ENCODE results near the gene TTC32. TPM values are rescaled to one million over a fixed set of nuclear protein-coding genes. Genes with fewer than 3 reads are reported as not detected.
"Not testable (repeated sequence)": the region's sequence is repeated elsewhere in the genome, so short reads cannot be mapped to it uniquely, and the experiment has no call there.

Gene TTC32
- total RNA-seq: 42.2 TPM

GRCh38 chr2:19901442-19902215, at the start of gene TTC32:
TTC32 (minus strand) TSS chr2:19901983; CDS start chr2:19901854, 129 bp downstream.
- Histone ChIP-seq H3K4me3 (ENCODE audit: low read length) (peak within 1 kb of the TSS; percentile 87), H3K27me3 (ENCODE audit: insufficient read depth, low read length) (no peaks in the 10 kb centered on the region), H3K4me1 (ENCODE audit: insufficient read depth, low read length) (peaks cover 21% of the 10 kb centered on the region), H3K9me3 (ENCODE audit: low read depth, low read length) (no peaks in the 10 kb centered on the region)

GRCh38 chr2:19949071-19949470, 47.3 kb upstream of the TTC32 start:
- Histone ChIP-seq H3K4me3 (ENCODE audit: low read length) (no peak overlapping the region), H3K4me1 (ENCODE audit: insufficient read depth, low read length) (no peaks in the 10 kb centered on the region), H3K27me3 (ENCODE audit: insufficient read depth, low read length) (no peaks in the 10 kb centered on the region), H3K9me3 (ENCODE audit: low read depth, low read length) (no peaks in the 10 kb centered on the region)

GRCh38 chr2:19947184-19947940, 45.6 kb upstream of the TTC32 start:
- no peaks in the 10 kb centered on the region for H3K9me3 ChIP-seq (ENCODE audit: low read depth, low read length)
- H3K4me3 ChIP-seq (ENCODE audit: low read length): no peak overlapping the region
- H3K4me1 ChIP-seq (ENCODE audit: insufficient read depth, low read length): no peaks in the 10 kb centered on the region
- no peaks in the 10 kb centered on the region for H3K27me3 ChIP-seq (ENCODE audit: insufficient read depth, low read length)

GRCh38 chr2:19944205-19944845, 42.5 kb upstream of the TTC32 start:
- H3K27me3 ChIP-seq (ENCODE audit: insufficient read depth, low read length): no peaks in the 10 kb centered on the region
- no peaks in the 10 kb centered on the region for H3K4me1 ChIP-seq (ENCODE audit: insufficient read depth, low read length)
- no peaks in the 10 kb centered on the region for H3K9me3 ChIP-seq (ENCODE audit: low read depth, low read length)
- no peak overlapping the region for H3K4me3 ChIP-seq (ENCODE audit: low read length)

GRCh38 chr2:19943189-19943588, 41.4 kb upstream of the TTC32 start:
- no peaks in the 10 kb centered on the region for H3K9me3 ChIP-seq (ENCODE audit: low read depth, low read length)
- no peaks in the 10 kb centered on the region for H3K27me3 ChIP-seq (ENCODE audit: insufficient read depth, low read length)
- H3K4me1 ChIP-seq (ENCODE audit: insufficient read depth, low read length): no peaks in the 10 kb centered on the region
- no peak overlapping the region for H3K4me3 ChIP-seq (ENCODE audit: low read length)

DNA sequence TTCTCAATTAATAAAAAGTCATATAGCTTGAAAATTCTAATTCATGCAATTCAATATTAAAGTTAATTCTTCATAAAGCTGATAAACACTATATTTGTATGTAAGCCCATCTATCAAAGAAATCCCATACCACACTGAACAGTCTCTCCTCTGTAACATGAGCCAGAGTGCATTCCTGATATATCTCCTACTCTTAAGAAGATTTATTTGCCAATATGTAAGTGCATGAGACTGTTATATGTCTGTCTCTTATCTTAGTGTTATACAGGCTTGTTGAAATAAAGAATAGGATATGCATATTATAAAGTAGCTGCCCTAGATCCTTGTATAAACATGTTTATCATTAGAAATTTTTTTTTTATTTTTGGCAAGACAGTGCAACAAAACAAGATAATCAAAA, 40.4 kb upstream of the TTC32 start:
- no peak overlapping the region for H3K4me3 ChIP-seq (ENCODE audit: low read length)
- no peaks in the 10 kb centered on the region for H3K4me1 ChIP-seq (ENCODE audit: insufficient read depth, low read length)

GRCh38 chr2:19937004-19937403, 35.2 kb upstream of the TTC32 start:
- Histone ChIP-seq H3K4me1 (ENCODE audit: insufficient read depth, low read length) (no peaks in the 10 kb centered on the region), H3K9me3 (ENCODE audit: low read depth, low read length) (no peaks in the 10 kb centered on the region), H3K27me3 (ENCODE audit: insufficient read depth, low read length) (no peaks in the 10 kb centered on the region), H3K4me3 (ENCODE audit: low read length) (no peak overlapping the region)

More for the DNA sequence above, 40.4 kb upstream of the TTC32 start:
- Histone ChIP-seq H3K9me3 (ENCODE audit: low read depth, low read length) (no peaks in the 10 kb centered on the region), H3K27me3 (ENCODE audit: insufficient read depth, low read length) (no peaks in the 10 kb centered on the region)

GRCh38 chr2:19936203-19936602, 34.4 kb upstream of the TTC32 start:
- H3K9me3 ChIP-seq (ENCODE audit: low read depth, low read length): no peaks in the 10 kb centered on the region
- H3K27me3 ChIP-seq (ENCODE audit: insufficient read depth, low read length): no peaks in the 10 kb centered on the region
- no peak overlapping the region for H3K4me3 ChIP-seq (ENCODE audit: low read length)
- no peaks in the 10 kb centered on the region for H3K4me1 ChIP-seq (ENCODE audit: insufficient read depth, low read length)

- Histone ChIP-seq H3K9me3 (ENCODE audit: low read depth, low read length) (peaks cover 5% of the 10 kb centered on the region), H3K27me3 (ENCODE audit: insufficient read depth, low read length) (no peaks in the 10 kb centered on the region), H3K4me1 (ENCODE audit: insufficient read depth, low read length) (no peaks in the 10 kb centered on the region), H3K4me3 (ENCODE audit: low read length) (no peak overlapping the region)
Measured at GRCh38 chr2:19933351-19933981, 31.7 kb upstream of the TTC32 start.

DNA sequence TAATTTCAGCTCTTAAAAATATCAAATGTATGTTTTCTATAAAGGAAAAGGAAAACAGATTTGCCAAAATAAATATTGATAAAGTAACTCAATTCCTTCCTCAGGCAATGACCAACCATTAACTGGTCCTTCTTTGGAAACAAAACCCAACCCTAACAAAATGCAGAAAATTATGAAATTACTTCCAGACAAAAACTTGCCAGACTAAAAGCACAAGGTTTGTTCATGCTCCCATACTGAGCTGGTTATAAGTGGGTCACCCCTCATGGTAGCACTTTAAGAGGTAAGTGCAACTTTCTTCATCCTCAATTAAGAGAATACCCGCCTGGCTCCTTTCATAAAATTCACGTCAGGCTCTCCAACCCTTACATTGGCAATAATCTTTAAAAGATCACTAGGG, 31.1 kb upstream of the TTC32 start:
- H3K27me3 ChIP-seq (ENCODE audit: insufficient read depth, low read length): no peaks in the 10 kb centered on the region
- peaks cover 10% of the 10 kb centered on the region for H3K9me3 ChIP-seq (ENCODE audit: low read depth, low read length)
- H3K4me1 ChIP-seq (ENCODE audit: insufficient read depth, low read length): no peaks in the 10 kb centered on the region
- no peak overlapping the region for H3K4me3 ChIP-seq (ENCODE audit: low read length)

DNA sequence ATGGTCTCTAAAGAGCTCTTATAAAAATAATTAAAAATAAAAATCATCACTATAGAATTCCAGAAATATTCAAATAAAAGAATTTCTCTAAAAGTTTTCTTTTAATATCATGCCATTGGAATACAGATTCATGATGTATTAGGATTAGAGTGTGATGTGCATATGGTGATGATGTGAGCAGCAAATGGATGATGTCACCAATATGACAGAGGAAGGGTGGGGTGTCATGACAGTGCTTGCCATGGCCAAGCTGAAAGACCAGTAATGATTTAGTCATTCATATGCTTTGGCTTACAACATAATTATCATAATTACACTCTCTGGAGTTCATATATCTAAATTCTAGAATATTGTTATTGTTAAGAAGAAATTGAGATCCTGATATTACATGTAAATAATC, 27.4 kb upstream of the TTC32 start:
- peaks cover 17% of the 10 kb centered on the region for H3K9me3 ChIP-seq (ENCODE audit: low read depth, low read length)
- no peak overlapping the region for H3K4me3 ChIP-seq (ENCODE audit: low read length)
- H3K27me3 ChIP-seq (ENCODE audit: insufficient read depth, low read length): no peaks in the 10 kb centered on the region
- H3K4me1 ChIP-seq (ENCODE audit: insufficient read depth, low read length): no peaks in the 10 kb centered on the region

GRCh38 chr2:19927816-19928215, 26.0 kb upstream of the TTC32 start:
- H3K9me3 ChIP-seq (ENCODE audit: low read depth, low read length): peaks cover 17% of the 10 kb centered on the region
- not testable (repeated sequence) for H3K27me3 ChIP-seq (ENCODE audit: insufficient read depth, low read length); H3K4me3 ChIP-seq (ENCODE audit: low read length); H3K4me1 ChIP-seq (ENCODE audit: insufficient read depth, low read length)

DNA sequence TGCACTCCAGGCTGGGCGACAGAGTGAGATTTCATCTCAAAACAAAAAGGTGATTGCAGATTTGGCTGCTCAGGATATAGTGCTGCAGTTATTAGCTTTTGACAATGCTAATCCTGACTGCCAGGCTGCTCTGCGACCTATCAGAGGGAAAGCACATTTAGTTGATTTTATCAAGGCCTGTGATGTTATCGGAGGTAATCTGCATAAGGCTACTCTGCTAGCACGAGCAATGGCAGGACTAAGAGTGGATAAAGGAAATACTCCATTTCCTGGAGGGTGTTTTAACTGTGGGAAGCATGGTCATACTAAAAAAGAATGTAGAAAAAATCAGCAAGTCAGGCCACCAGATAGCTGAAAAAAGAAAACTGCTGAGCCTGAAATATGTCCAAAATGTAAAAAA, 22.7 kb upstream of the TTC32 start:
- H3K9me3 ChIP-seq (ENCODE audit: low read depth, low read length): peaks cover 14% of the 10 kb centered on the region
- H3K4me3 ChIP-seq (ENCODE audit: low read length); H3K27me3 ChIP-seq (ENCODE audit: insufficient read depth, low read length); H3K4me1 ChIP-seq (ENCODE audit: insufficient read depth, low read length): not testable (repeated sequence)

GRCh38 chr2:19922188-19922587, 20.4 kb upstream of the TTC32 start:
- not testable (repeated sequence) for H3K27me3 ChIP-seq (ENCODE audit: insufficient read depth, low read length); H3K4me3 ChIP-seq (ENCODE audit: low read length); H3K4me1 ChIP-seq (ENCODE audit: insufficient read depth, low read length); H3K9me3 ChIP-seq (ENCODE audit: low read depth, low read length)

- Histone ChIP-seq H3K4me1 (ENCODE audit: insufficient read depth, low read length) (no peaks in the 10 kb centered on the region), H3K4me3 (ENCODE audit: low read length) (no peak overlapping the region), H3K27me3 (ENCODE audit: insufficient read depth, low read length) (no peaks in the 10 kb centered on the region), H3K9me3 (ENCODE audit: low read depth, low read length) (no peaks in the 10 kb centered on the region)
Measured at GRCh38 chr2:19916385-19916950, 14.7 kb upstream of the TTC32 start.

Measured in mononuclear cell (primary cell).